Esophagus (tissue), 2 donors: ENCODE measurements around the gene CYP27B1. TPM values are rescaled to one million over a fixed set of nuclear protein-coding genes. Genes with fewer than 3 reads are reported as not detected.
A peak's percentile ranks its signal among the peaks of the same experiment; 100 is the strongest.

ENCODE experiments used
- H3K27ac ChIP-seq, 2 donors: one replicate each; pipeline ENCODE4 v1.5.1; 2013; ENCODE audit warnings: low read depth in 2 of 2, mild to moderate bottlenecking in 2 of 2, inconsistent platforms in 1 of 2, low read length in 1 of 2, moderate library complexity in 1 of 2
- H3K27me3 ChIP-seq, 2 donors: one replicate each; pipeline ENCODE4 v1.6.1; 2013; ENCODE audit warnings: low read length in 2 of 2, control low read depth in 1 of 2, mild to moderate bottlenecking in 1 of 2; ENCODE audit not compliant: insufficient read depth in 2 of 2, control insufficient read depth in 1 of 2
- H3K36me3 ChIP-seq, 2 donors: one replicate each; pipeline ENCODE4 v1.6.1; 2013; ENCODE audit warnings: low read length in 1 of 2; ENCODE audit not compliant: control insufficient read depth in 2 of 2, insufficient read depth in 2 of 2
- H3K4me1 ChIP-seq, 2 donors: one replicate each; pipeline ENCODE4 v1.6.1; 2013; ENCODE audit warnings: low read length in 1 of 2; ENCODE audit not compliant: control insufficient read depth in 2 of 2, insufficient read depth in 2 of 2
- H3K4me3 ChIP-seq, 2 donors: one replicate each; pipeline ENCODE4 v1.5.1; 2013; ENCODE audit warnings: low read length in 2 of 2, mild to moderate bottlenecking in 2 of 2, low read depth in 1 of 2, moderate library complexity in 1 of 2
- H3K9me3 ChIP-seq, 2 donors: one replicate each; pipeline ENCODE4 v1.6.1; 2013; ENCODE audit warnings: mild to moderate bottlenecking in 2 of 2, low read depth in 1 of 2, low read length in 1 of 2, moderate library complexity in 1 of 2; ENCODE audit not compliant: control insufficient read depth in 2 of 2, insufficient read depth in 1 of 2
- WGBS, 2 donors: extraction: QIAGEN DNeasy Blood & Tissue Kit; methylation state at CpG; one replicate each; pipeline ENCODE4 v1.1.7; 2013; 5-methylcytosine and 5-hydroxymethylcytosine counted together
- polyA plus RNA-seq, 2 donors: library from polyadenylated mRNA; stranded (reverse); fragments of 200-250 nt; gene quantifications; one replicate each; pipeline ENCODE4 v1.2.3, GENCODE V29; 2013
- donor health status: healthy with polysubstance abuse.
- donor health status: Bipolar disorder and iron deficiency.

CYP27B1 gene
- polyA plus RNA-seq, 2 donors = 0.64 to 0.96 TPM

DNA sequence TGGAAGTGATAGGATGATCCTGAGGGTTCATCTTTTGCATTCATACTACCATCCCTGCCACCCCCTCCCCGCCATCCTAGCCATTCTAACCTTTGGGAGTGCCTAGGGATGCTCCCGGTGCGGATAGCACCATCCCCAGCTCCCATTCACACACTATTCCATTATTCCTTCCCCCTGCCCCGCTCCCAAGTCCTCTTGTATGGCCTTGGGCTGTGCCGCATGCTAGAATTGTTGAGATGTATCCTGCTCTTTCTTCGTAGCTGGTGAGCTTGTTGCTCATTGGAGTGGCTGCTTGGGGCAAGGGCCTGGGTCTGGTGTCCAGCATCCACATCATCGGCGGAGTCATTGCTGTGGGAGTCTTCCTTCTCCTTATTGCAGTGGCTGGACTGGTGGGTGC is 21.4 kb downstream of the CYP27B1 start:
- H3K9me3 ChIP-seq = no peaks in the 10 kb centered on the region
- H3K27me3 ChIP-seq = no peaks in the 10 kb centered on the region
- WGBS, 2 donors = 37 to 46% methylated on average over 8 of the region's 8 CpGs

GRCh38 chr12:57744777-57745484 is 21.9 kb downstream of the CYP27B1 start, which contains the start of gene TSPAN31:
Gene TSPAN31, plus strand, starts transcription at chr12:57745039. Its CDS starts 116 bp downstream, at chr12:57745155.
- peaks cover 0 to under 1% of the 10 kb centered on the region in 2 donors for H3K27me3 ChIP-seq
- H3K9me3 ChIP-seq = no peaks in the 10 kb centered on the region
- peak within 1 kb of the TSS; percentile 92 to 99 for H3K27ac ChIP-seq
- peaks cover 0 to 7% of the 10 kb centered on the region in 2 donors for H3K36me3 ChIP-seq
- 1 to 2% methylated on average over 29 of the region's 29 CpGs for WGBS, 2 donors
- H3K4me1 ChIP-seq = peaks cover 0 to 9% of the 10 kb centered on the region in 2 donors
- H3K4me3 ChIP-seq = peak within 1 kb of the TSS; percentile 71 to 95

More for the DNA sequence above, 21.4 kb downstream of the CYP27B1 start:
- Histone ChIP-seq H3K27ac (peak overlapping the region; percentile 92 to 99), H3K36me3 (peaks cover 0 to 7% of the 10 kb centered on the region in 2 donors), H3K4me3 (peak overlapping the region; percentile 71 to 95), H3K4me1 (peaks cover 0 to 9% of the 10 kb centered on the region in 2 donors)

DNA sequence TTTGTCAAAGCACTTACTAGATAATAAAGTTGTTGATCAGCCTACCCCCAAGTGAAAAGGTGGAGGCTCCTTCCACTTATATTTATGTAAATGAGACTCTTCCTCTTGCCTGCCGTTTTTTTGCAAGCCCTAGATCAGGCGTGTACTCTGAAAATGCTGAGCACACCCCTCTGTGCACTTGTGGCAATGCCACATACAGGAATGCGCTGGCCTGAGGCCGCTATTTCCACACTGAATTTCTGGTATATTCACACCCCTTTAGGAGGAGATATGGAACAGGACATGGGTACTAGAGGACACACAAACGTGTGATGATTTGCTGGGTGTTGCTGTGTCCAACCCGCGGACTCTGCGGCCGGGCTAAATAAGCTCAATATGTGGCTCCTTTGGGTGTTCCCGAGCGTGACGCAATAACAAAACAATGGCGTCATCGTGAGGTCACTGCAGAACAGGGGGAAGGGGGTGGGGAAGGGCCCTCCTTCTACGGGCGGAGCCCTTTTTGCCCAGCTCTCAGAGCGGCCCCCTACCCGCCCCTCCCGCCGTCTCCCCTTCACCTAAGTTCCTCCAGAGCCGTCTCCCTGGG is 22.6 kb downstream of the CYP27B1 start:
- Histone ChIP-seq H3K4me3 (peak overlapping the region; percentile 44 to 95), H3K27me3 (peaks cover 0 to 7% of the 10 kb centered on the region in 2 donors), H3K4me1 (peaks cover 0 to 9% of the 10 kb centered on the region in 2 donors), H3K9me3 (no peaks in the 10 kb centered on the region), H3K36me3 (peaks cover 0 to 7% of the 10 kb centered on the region in 2 donors), H3K27ac (peak overlapping the region; percentile 87 to 93)
- WGBS, 2 donors = 10 to 11% methylated on average over 21 of the region's 21 CpGs

- peaks cover 0 to 9% of the 10 kb centered on the region in 2 donors for H3K27me3 ChIP-seq
- WGBS, 2 donors = 89 to 90% methylated on average over 2 of the region's 2 CpGs
- H3K27ac ChIP-seq = no peak overlapping the region
- peaks cover 0 to 9% of the 10 kb centered on the region in 2 donors for H3K4me1 ChIP-seq
- peaks cover 0 to 3% of the 10 kb centered on the region in 2 donors for H3K36me3 ChIP-seq
- no peaks in the 10 kb centered on the region for H3K9me3 ChIP-seq
- peak overlapping the region in 1 of 2 donors; percentile 95 for H3K4me3 ChIP-seq
Observed at GRCh38 chr12:57743769-57744168, 23.1 kb downstream of the CYP27B1 start.

- H3K27me3 ChIP-seq = peaks cover 0 to 22% of the 10 kb centered on the region in 2 donors
- peak overlapping the region; percentile 1 to 30 for H3K4me3 ChIP-seq
- peaks cover 7 to 13% of the 10 kb centered on the region in 2 donors for H3K4me1 ChIP-seq
- 42 to 47% methylated on average over 14 of the region's 14 CpGs for WGBS, 2 donors
- H3K36me3 ChIP-seq = peaks cover 0 to 2% of the 10 kb centered on the region in 2 donors
- peak overlapping the region in 1 of 2 donors; percentile 6 for H3K27ac ChIP-seq
- H3K9me3 ChIP-seq = no peaks in the 10 kb centered on the region
Observed at GRCh38 chr12:57741844-57742738, 24.8 kb downstream of the CYP27B1 start.

DNA sequence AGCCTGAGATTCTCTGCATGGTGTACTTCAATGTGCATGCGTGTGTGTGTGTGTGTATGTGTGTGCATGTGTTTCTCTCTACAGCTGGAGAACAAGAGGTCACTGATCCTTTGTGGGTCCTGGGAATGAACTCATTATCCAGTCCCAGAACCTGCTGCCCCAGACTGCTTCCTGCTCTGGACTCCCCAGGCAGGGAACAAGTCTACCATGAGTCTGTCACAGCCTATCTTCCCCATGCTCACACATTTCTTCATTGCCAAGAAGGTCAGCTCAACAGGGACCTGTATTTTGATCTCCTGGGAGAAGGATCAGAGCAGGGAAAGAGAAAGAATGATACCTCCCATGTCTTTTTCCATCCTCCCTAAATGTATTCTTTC is 25.5 kb downstream of the CYP27B1 start:
- Histone ChIP-seq H3K4me1 (peaks cover 7 to 13% of the 10 kb centered on the region in 2 donors), H3K27ac (peak overlapping the region in 1 of 2 donors; percentile 22), H3K9me3 (no peaks in the 10 kb centered on the region), H3K36me3 (peaks cover 0 to 2% of the 10 kb centered on the region in 2 donors), H3K4me3 (peak overlapping the region; percentile 1 to 3), H3K27me3 (peaks cover 0 to 25% of the 10 kb centered on the region in 2 donors)
- 54 to 67% methylated on average over 1 of the region's 1 CpG for WGBS, 2 donors

DNA sequence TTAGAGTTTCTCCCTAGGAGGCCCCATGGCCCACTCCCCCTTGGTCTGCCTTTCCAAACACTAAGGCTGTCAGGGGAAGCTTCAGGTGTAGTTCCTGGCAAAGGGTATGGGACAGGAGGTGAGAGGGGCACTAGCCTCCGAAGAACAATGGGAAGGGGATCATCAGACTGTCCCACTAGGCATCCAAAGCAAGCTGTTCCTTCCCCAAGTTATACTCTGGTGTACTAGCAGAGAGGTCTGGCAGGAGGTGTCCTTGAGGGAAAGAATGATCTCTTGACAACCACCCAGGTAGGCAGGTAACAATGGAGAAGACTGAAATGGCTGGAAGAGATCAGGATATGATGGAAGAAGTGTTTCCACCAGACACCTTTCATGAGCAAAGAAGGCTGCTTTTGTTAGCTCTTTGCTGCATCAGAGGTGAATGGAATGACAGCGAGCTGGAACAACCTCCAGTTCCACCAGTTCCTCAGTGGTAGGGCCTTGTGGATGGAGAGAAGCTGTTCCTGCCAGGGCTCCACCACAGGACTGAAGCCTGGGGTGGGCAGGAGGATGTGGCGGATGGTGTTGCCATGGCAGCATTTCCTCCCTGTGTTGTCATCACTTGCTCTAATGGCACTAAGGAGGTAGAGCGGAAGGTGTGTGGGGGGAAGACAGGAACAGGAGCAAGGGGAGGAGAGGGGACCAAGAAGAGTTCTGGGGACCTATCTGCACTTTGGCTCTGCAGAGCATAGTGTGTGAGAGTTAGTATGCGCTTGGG is 26.0 kb downstream of the CYP27B1 start:
- Histone ChIP-seq H3K4me3 (peak overlapping the region in 1 of 2 donors; percentile 3), H3K27me3 (peaks cover 0 to 28% of the 10 kb centered on the region in 2 donors), H3K4me1 (peaks cover 7 to 14% of the 10 kb centered on the region in 2 donors), H3K36me3 (peaks cover 0 to 2% of the 10 kb centered on the region in 2 donors), H3K27ac (peak overlapping the region in 1 of 2 donors; percentile 22), H3K9me3 (no peaks in the 10 kb centered on the region)
- 63 to 67% methylated on average over 5 of the region's 5 CpGs for WGBS, 2 donors

DNA sequence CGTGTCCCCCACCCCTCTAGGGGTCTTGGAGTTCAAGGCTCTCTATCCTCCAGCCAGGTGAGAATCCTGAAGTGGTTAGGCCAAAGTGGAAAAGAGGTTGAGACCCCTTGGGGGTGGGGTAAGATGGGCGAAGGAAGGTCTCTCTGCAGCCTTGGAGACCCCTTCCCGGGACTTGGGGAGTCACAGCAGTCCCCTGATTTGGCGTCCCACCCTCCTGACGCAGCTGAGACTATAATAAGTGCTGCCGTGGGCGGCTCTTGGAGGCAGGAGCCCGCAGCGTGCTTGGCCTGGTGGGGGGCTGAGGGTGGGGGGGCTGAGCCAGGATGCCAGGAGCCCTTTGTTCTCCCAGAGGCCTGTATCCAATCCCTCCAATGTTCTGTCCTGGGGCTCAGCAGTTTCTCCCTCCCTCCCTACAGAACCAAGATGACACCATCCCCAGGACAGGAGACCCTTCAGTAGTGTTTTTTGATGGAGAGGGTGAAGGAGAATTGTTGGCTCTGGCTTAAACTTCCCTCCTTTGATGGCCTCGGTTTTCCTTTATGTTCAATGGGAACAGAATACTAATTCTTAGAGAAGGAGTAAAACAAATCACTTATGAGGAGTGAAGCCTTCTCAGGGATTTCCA is 26.9 kb downstream of the CYP27B1 start:
- H3K36me3 ChIP-seq = peaks cover 0 to 2% of the 10 kb centered on the region in 2 donors

More for the DNA sequence above, 26.9 kb downstream of the CYP27B1 start:
- H3K4me1 ChIP-seq = peaks cover 7 to 9% of the 10 kb centered on the region in 2 donors
- no peak overlapping the region for H3K4me3 ChIP-seq
- no peak overlapping the region for H3K27ac ChIP-seq
- H3K27me3 ChIP-seq = peaks cover 0 to 29% of the 10 kb centered on the region in 2 donors
- no peaks in the 10 kb centered on the region for H3K9me3 ChIP-seq
- WGBS, 2 donors = 32 to 45% methylated on average over 10 of the region's 10 CpGs
